GM12878 (cell line): ENCODE data around the gene DEGS2.

Experiments used
- HSF1 ChIP-seq: fragments of 150-350 bp; IDR thresholded peaks from 2 replicates; pipeline ENCODE4 v1.6.1; 2014; ENCODE audit warnings: mild to moderate bottlenecking, low read depth, low read length
- JUNB ChIP-seq: IDR thresholded peaks from 2 replicates; pipeline ENCODE4 v1.6.1; 2016; ENCODE audit warnings: antibody characterized with exemption, mild to moderate bottlenecking
- MAX ChIP-seq: IDR thresholded peaks from 2 replicates; pipeline ENCODE4 v1.6.1; 2012; ENCODE audit warnings: low read depth, low read length, improper control_type of control experiment
- POLR2A ChIP-seq: IDR thresholded peaks from 2 replicates; pipeline ENCODE4 v1.6.1; 2011; ENCODE audit warnings: low read depth, mild to moderate bottlenecking, low read length
- POLR2AphosphoS5 ChIP-seq: IDR thresholded peaks from 2 replicates; pipeline ENCODE4 v1.6.1; 2011; ENCODE audit warnings: mild to moderate bottlenecking, low read length, inconsistent platforms
- SP1 ChIP-seq: IDR thresholded peaks from one replicate; pipeline ENCODE4 v1.6.1; 2011; ENCODE audit warnings: low read depth, low read length

- no peak for TF ChIP-seq MAX
- TF ChIP-seq SP1, result no peak
- TF ChIP-seq HSF1, result no peak
- TF ChIP-seq POLR2AphosphoS5, result no peak
- no peak for TF ChIP-seq JUNB
- no peak; the same call in 1 of the 2 replicates for TF ChIP-seq POLR2A
These were observed 40.9 kb downstream of the DEGS2 start for GRCh38 chr14:100118396-100119011.
